ENCODE results near the gene GALNT3. TPM values are rescaled to one million over a fixed set of nuclear protein-coding genes. Genes with fewer than 3 reads are reported as not detected.

The GALNT3 gene
- 1 to 10 TPM; 9.3 to 9.7 TPM for total RNA-seq
- 1.1 TPM for polyA plus RNA-seq (2013, experiment 1 of 2)
- 1.1 TPM for polyA plus RNA-seq (2013, experiment 2 of 2)
- long read RNA-seq, experiment 1, partial matches to known transcripts: 0 of 1 reads
- long read RNA-seq, experiment 1, other reads (novel, unspliced or antisense): 0 of 1 reads
- long read RNA-seq, experiment 2, transcript GALNT3-201 (11 exons, 3,868 nt): major isoform, 9 of 21 reads
- long read RNA-seq, experiment 2, partial matches to known transcripts: 3 of 21 reads
- long read RNA-seq, experiment 2, other reads (novel, unspliced or antisense): 9 of 21 reads
- long read RNA-seq, experiment 3, transcript GALNT3-201 (11 exons, 3,868 nt): major isoform, 71 of 102 reads
- long read RNA-seq, experiment 3, partial matches to known transcripts: 11 of 102 reads
- long read RNA-seq, experiment 3, other reads (novel, unspliced or antisense): 20 of 102 reads
- long read RNA-seq, experiment 4, partial matches to known transcripts: 0 of 2 reads
- long read RNA-seq, experiment 4, other reads (novel, unspliced or antisense): 1 of 2 reads

DNA sequence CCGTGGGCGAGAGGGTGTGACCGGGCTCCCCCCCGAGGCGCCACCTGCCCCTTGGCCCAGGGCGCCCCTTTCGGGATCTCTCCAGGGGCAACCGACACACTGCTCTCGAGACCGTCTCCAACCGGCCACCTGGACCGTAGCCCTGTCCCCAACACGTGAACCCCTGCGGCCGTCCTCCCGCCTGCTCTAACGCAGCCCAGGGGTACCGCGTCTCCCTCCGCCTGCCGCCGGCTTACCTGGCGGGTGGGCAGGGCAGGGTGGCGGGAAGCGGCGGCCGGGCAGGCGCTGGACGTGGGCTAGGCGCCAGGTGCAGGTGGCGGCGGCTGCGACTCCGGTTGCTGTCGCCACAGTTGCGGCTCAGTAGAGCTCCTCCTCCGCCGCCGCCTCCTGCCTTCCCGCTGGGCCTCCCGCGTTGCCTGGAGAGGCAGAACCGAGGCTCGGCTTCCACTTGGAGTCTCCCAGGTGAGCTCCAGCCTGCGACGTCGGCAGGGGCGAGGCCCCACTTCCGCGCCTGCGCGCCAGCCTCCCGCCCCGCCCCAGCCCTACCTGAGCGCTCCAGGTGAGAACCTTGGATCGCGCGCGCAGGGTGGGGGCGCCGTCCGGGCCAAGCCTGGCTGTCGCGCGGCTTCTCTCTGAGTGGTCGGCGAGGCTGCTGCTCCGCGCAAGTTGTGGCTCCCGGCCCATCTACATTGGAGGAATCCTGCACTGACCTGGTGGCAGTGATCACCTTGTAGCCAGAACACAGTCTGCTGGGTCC, at the start of gene GALNT3:
Gene GALNT3 (minus strand): TSS at position 469 of the 757 bp plus-strand sequence. CDS start 23,547 bp downstream, outside the sequence.
- peak; percentile 98 for DNase-seq
- Histone ChIP-seq H3K9ac (ENCODE audit: extremely low read depth, low read length, poor library complexity, severe bottlenecking) (peak within 1 kb of the TSS; percentile 13), H3K36me3 (ENCODE audit: control insufficient read depth, insufficient read depth, low read length) (no peaks in the 10 kb centered on the region), H3K27ac (ENCODE audit: low read depth, low read length) (no peak within 1 kb of the TSS), H3K4me3 (ENCODE audit: low read length) (peak within 1 kb of the TSS; percentile 78), H3K9me3 (ENCODE audit: control insufficient read depth, low read length) (no peaks in the 10 kb centered on the region), H3K4me1 (ENCODE audit: control insufficient read depth, insufficient read depth, low read length) (peaks cover 2% of the 10 kb centered on the region), H3K27me3 (ENCODE audit: control insufficient read depth, insufficient read depth, low read length, poor library complexity, severe bottlenecking) (peaks cover 69% of the 10 kb centered on the region)
- Mint-ChIP-seq H3K4me1 (peaks cover 22% of the 10 kb centered on the region), H3K27ac (peak within 1 kb of the TSS; percentile 88), H3K27me3 (ENCODE audit: insufficient read depth) (peaks cover 40% of the 10 kb centered on the region), H3K9me3 (no peaks in the 10 kb centered on the region), H3K36me3 (ENCODE audit: low read depth) (no peaks in the 10 kb centered on the region), H3K4me3 (peak within 1 kb of the TSS; percentile 77)
- 4 to 7% methylated on average over 23 to 70 of the region's 70 CpGs for WGBS, 2 experiments (ENCODE audit: insufficient coverage in 1 of 2, insufficient read length in 1 of 2)
- TF ChIP-seq, protein P1, sequence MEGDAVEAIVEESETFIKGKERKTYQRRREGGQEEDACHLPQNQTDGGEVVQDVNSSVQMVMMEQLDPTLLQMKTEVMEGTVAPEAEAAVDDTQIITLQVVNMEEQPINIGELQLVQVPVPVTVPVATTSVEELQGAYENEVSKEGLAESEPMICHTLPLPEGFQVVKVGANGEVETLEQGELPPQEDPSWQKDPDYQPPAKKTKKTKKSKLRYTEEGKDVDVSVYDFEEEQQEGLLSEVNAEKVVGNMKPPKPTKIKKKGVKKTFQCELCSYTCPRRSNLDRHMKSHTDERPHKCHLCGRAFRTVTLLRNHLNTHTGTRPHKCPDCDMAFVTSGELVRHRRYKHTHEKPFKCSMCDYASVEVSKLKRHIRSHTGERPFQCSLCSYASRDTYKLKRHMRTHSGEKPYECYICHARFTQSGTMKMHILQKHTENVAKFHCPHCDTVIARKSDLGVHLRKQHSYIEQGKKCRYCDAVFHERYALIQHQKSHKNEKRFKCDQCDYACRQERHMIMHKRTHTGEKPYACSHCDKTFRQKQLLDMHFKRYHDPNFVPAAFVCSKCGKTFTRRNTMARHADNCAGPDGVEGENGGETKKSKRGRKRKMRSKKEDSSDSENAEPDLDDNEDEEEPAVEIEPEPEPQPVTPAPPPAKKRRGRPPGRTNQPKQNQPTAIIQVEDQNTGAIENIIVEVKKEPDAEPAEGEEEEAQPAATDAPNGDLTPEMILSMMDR (conservative IDR thresholded peaks at IDR 0.05): no peak

DNA sequence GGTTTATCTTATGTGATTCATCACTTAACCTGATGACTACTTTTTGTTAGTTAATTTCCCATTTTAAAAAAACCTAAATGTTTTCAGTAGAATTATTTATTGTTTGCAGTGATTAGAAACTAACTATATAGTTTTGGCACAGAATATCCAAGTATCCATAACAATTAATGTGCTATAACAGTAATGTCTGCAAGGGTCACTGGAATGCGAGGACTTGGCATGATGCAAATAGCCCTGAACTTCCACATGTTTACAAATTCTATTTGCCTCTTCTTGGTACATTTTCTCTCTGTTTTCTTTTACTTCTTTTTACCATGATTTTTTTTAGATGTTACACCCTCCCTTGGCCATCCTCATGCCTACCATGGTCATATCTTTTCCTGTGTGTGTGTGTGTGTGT, 49.3 kb upstream of the GALNT3 start:
- Histone ChIP-seq H3K27me3 (ENCODE audit: control insufficient read depth, insufficient read depth, low read length, poor library complexity, severe bottlenecking) (no peaks in the 10 kb centered on the region), H3K9me3 (ENCODE audit: control insufficient read depth, low read length) (no peaks in the 10 kb centered on the region)
- 93 to 100% methylated on average over 1 of the region's 1 CpG for WGBS, 2 experiments (ENCODE audit: insufficient coverage in 1 of 2, insufficient read length in 1 of 2)

DNA sequence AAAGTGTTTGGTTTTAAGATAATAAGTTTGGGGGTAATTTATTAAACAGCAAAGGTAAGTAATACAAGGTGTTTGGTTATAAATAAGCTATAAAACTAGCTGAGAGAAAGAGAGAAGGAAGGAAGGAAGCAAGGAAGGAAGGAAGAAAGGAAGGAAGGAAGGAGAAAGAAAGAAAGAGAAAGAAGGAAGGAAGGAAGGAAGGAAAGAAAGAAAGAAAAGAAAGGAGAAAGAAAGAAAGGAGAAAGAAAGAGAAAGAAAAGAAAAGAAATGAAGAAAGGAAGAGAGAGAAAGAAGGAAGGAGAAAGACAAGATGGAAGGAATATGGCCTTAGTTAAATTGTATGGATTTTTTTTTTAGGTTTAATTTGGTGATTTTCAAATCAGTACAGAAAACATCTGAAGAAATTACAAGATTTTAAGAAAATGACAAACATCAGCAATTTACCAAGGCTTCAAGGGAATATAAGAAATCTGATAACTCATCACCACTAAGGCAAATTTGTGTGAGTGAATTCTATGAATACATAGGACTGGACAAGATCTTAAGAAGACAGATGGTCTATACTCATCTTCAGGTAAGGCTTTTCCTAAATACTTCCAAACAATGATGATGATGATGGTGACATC, 46.4 kb upstream of the GALNT3 start:
- H3K27ac Mint-ChIP-seq: no peak overlapping the region
- Histone ChIP-seq H3K36me3 (ENCODE audit: control insufficient read depth, insufficient read depth, low read length) (no peaks in the 10 kb centered on the region), H3K4me3 (ENCODE audit: low read length) (no peak overlapping the region), H3K9me3 (ENCODE audit: control insufficient read depth, low read length) (no peaks in the 10 kb centered on the region), H3K27me3 (ENCODE audit: control insufficient read depth, insufficient read depth, low read length, poor library complexity, severe bottlenecking) (no peaks in the 10 kb centered on the region), H3K4me1 (ENCODE audit: control insufficient read depth, insufficient read depth, low read length) (peaks cover 5% of the 10 kb centered on the region), H3K9ac (ENCODE audit: extremely low read depth, low read length, poor library complexity, severe bottlenecking) (no peak overlapping the region), H3K27ac (ENCODE audit: low read depth, low read length) (no peak overlapping the region)
- peaks cover 2% of the 10 kb centered on the region for H3K27me3 Mint-ChIP-seq (ENCODE audit: insufficient read depth)
- no peaks in the 10 kb centered on the region for H3K9me3 Mint-ChIP-seq
- H3K4me3 Mint-ChIP-seq: no peak overlapping the region
- H3K36me3 Mint-ChIP-seq (ENCODE audit: low read depth): no peaks in the 10 kb centered on the region
- H3K4me1 Mint-ChIP-seq: peaks cover 19% of the 10 kb centered on the region
- DNase-seq: no peak
- TF ChIP-seq, protein P1 (conservative IDR thresholded peaks at IDR 0.05): no peak

More for the DNA sequence above, 49.3 kb upstream of the GALNT3 start:
- Mint-ChIP-seq H3K4me3 (no peak overlapping the region), H3K27me3 (ENCODE audit: insufficient read depth) (peaks cover under 1% of the 10 kb centered on the region), H3K36me3 (ENCODE audit: low read depth) (no peaks in the 10 kb centered on the region), H3K9me3 (no peaks in the 10 kb centered on the region), H3K4me1 (peaks cover 20% of the 10 kb centered on the region), H3K27ac (no peak overlapping the region)
- Histone ChIP-seq H3K4me1 (ENCODE audit: control insufficient read depth, insufficient read depth, low read length) (peaks cover 5% of the 10 kb centered on the region), H3K27ac (ENCODE audit: low read depth, low read length) (no peak overlapping the region), H3K9ac (ENCODE audit: extremely low read depth, low read length, poor library complexity, severe bottlenecking) (no peak overlapping the region), H3K36me3 (ENCODE audit: control insufficient read depth, insufficient read depth, low read length) (no peaks in the 10 kb centered on the region), H3K4me3 (ENCODE audit: low read length) (no peak overlapping the region)
- no peak for DNase-seq
- TF ChIP-seq, protein P1 (conservative IDR thresholded peaks at IDR 0.05): no peak
